HepG2 (cell line): ENCODE data around the gene CFHR3. TPM values are rescaled to one million over a fixed set of nuclear protein-coding genes. Genes with fewer than 3 reads are reported as not detected.
"Not testable (repeated sequence)": the region's sequence is repeated elsewhere in the genome, so short reads cannot be mapped to it uniquely, and the experiment has no call there.

Experiments used
- ATAC-seq: fragments of 200-7000 bp; cut with Tn5 transposase; 3 replicates; pipeline ENCODE4 v1.9.1; 2020; ENCODE audit warnings: mild to moderate bottlenecking, moderate library complexity
- BruUV-seq: library from RNA; stranded (reverse); fragments of 400-500 nt; replicated peaks from 2 replicates; lab custom pipeline; 2021; lab: Mats Ljungman, UMichigan
- CTCF ChIA-PET: fragments of 300-600 bp; formaldehyde crosslinking; extraction: SDS; loops from one replicate; lab custom pipeline; 2021; ENCODE audit warnings: low total read pairs, inconsistent platforms, low intra/inter-chr PET ratio; lab: Yijun Ruan, JAX
- POLR2A ChIA-PET: fragments of 350-600 bp; sonication (Branson Sonifier 250); formaldehyde crosslinking; loops from one replicate; lab custom pipeline; 2020; ENCODE audit warnings: antibody characterized with exemption, inconsistent platforms; lab: Yijun Ruan, JAX
- DNase-seq: peaks from one replicate; pipeline ENCODE4 v3.0.0-alpha.2; 2015; ENCODE audit warnings: low spot score
- FAIRE-seq: peaks from 3 replicates; lab custom pipeline; 2011; peaks lifted over from hg19 to GRCh38; lab: Jason Lieb, UNC
- H2AFZ ChIP-seq: one replicate; pipeline ENCODE4 v1.6.1; 2011; ENCODE audit warnings: low read length, inconsistent platforms
- H3K27ac ChIP-seq: fragments of 300-600 bp; 3 replicates; pipeline ENCODE4 v1.8.0; 2011; ENCODE audit warnings: mixed run types, mild to moderate bottlenecking, mixed read lengths, low read length, inconsistent platforms; ENCODE audit not compliant: insufficient read depth; ENCODE audit errors: extremely low read length
- H3K27me3 ChIP-seq, 2 experiments: fragments of 200-600 bp in 1 of 2; 2 replicates in 1 of 2; 3 replicates in 1 of 2; pipeline versions ENCODE4 v1.6.0 to v1.8.0; 2011; ENCODE audit warnings: low read length in 2 of 2, mild to moderate bottlenecking in 2 of 2, moderate library complexity in 2 of 2, inconsistent platforms in 1 of 2; ENCODE audit not compliant: insufficient read depth in 2 of 2, control insufficient read depth in 1 of 2
- H3K36me3 ChIP-seq, 2 experiments: fragments of 200-600 bp in 1 of 2; replicated peaks in 1 of 2; 2 replicates in 1 of 2; 3 replicates in 1 of 2; pipeline versions ENCODE4 v1.5.1 to v1.8.0; 2011; ENCODE audit warnings: low read length in 2 of 2, inconsistent platforms in 1 of 2; ENCODE audit not compliant: insufficient read depth in 2 of 2, control insufficient read depth in 1 of 2
- H3K4me1 ChIP-seq: 2 replicates; pipeline ENCODE4 v1.5.1; 2012; ENCODE audit warnings: low read length, inconsistent platforms; ENCODE audit not compliant: insufficient read depth
- H3K4me2 ChIP-seq: 2 replicates; pipeline ENCODE4 v1.6.0; 2011; ENCODE audit warnings: low read depth, low read length, inconsistent platforms
- H3K4me3 ChIP-seq, 3 experiments: fragments of 200-600 bp in 1 of 3; sonication (generic), shearing (Covaris generic) in 1 of 3; replicated peaks in 1 of 3; 2 replicates each; pipeline ENCODE4 v1.5.1; 2011 to 2016; ENCODE audit warnings: low read length in 3 of 3, inconsistent platforms in 2 of 3, low read depth in 2 of 3, mild to moderate bottlenecking in 2 of 3, control low read depth in 1 of 3, mixed read lengths in 1 of 3; ENCODE audit not compliant: insufficient read depth in 1 of 3
- H3K79me2 ChIP-seq: one replicate; pipeline ENCODE4 v1.6.1; 2011; ENCODE audit warnings: low read length, inconsistent platforms; ENCODE audit not compliant: insufficient read depth
- H3K9ac ChIP-seq: 2 replicates; pipeline ENCODE4 v1.6.0; 2011; ENCODE audit warnings: mild to moderate bottlenecking, low read depth, low read length, inconsistent platforms; ENCODE audit not compliant: insufficient read depth
- H3K9me3 ChIP-seq: 2 replicates; pipeline ENCODE4 v1.5.1; 2012; ENCODE audit warnings: mild to moderate bottlenecking, low read length
- H4K20me1 ChIP-seq: 2 replicates; pipeline ENCODE4 v1.6.0; 2011; ENCODE audit warnings: inconsistent platforms, mild to moderate bottlenecking, low read length, moderate library complexity; ENCODE audit not compliant: insufficient read depth
- CHCHD3 ChIP-seq: sonication (generic); formaldehyde crosslinking; IDR thresholded peaks from 2 replicates; pipeline ENCODE4 v1.8.0; 2022; ENCODE audit warnings: mild to moderate bottlenecking, missing genetic modification reagents, moderate library complexity
- GFI1 ChIP-seq: sonication (generic); formaldehyde crosslinking; IDR thresholded peaks from 2 replicates; pipeline ENCODE4 v1.5.0; 2020; ENCODE audit warnings: missing genetic modification reagents, mild to moderate bottlenecking, borderline replicate concordance
- LCORL ChIP-seq, 2 experiments: fragments of 450-650 bp in 1 of 2; sonication (generic) in 1 of 2; formaldehyde crosslinking in 1 of 2; IDR thresholded peaks; 2 replicates each; pipeline versions ENCODE4 v1.5.0 to v1.6.1; 2017 to 2020; ENCODE audit warnings: antibody characterized with exemption in 1 of 2, missing genetic modification reagents in 1 of 2
- WGBS: methylation state at CpG from one replicate; pipeline ENCODE4 v1.1.6; 2017; ENCODE audit warnings: low lambda C conversion rate; 5-methylcytosine and 5-hydroxymethylcytosine counted together
- in situ Hi-C: cut with HindIII; loops from 2 replicates; pipeline ENCODE4 v1.10.0; 2017; ENCODE audit warnings: low pct_unique_long_range_greater_than_20kb; ENCODE audit not compliant: extremely low pct_ligation_motif_present
- intact Hi-C: fragments of 100-400 bp; cut with micrococcal nuclease; formaldehyde crosslinking; loops from one replicate; pipeline ENCODE4 v1.10.0; 2022; ENCODE audit not compliant: unreplicated experiment
- polyA plus RNA-seq, 8 experiments: library from polyadenylated mRNA; depleted of rRNA in 3 of 8; stranded (reverse) in 7 of 8; unstranded in 1 of 8; fragments of >200 nt; fragmentation: Illumina TruSeq in 4 of 8; extraction: Trizol in 4 of 8; gene quantifications; 2 replicates each; pipeline versions ENCODE4 v1.2.1 to v1.2.3, GENCODE V29; 2011 to 2016; ENCODE audit warnings: low read depth in 4 of 8, missing spikeins in 1 of 8, mixed read lengths in 1 of 8; ENCODE audit not compliant: insufficient read depth in 1 of 8
- total RNA-seq, 5 experiments: library from RNA; depleted of rRNA; stranded (reverse); fragments of >200 nt; fragmentation: Illumina TruSeq; extraction: Trizol; gene quantifications; 2 replicates each; pipeline ENCODE4 v1.2.3, GENCODE V29; 2016; ENCODE audit warnings: low read depth in 1 of 5
- TF ChIP-seq, protein P1 (sequence below): sonication (generic); formaldehyde crosslinking; IDR thresholded peaks from 2 replicates; pipeline ENCODE4 v1.8.0; 2022; ENCODE audit warnings: missing genetic modification reagents, mild to moderate bottlenecking, borderline replicate concordance
- TF ChIP-seq, protein P2 (sequence below): sonication (generic); formaldehyde crosslinking; conservative IDR thresholded peaks from 2 replicates; pipeline ENCODE4 v1.8.0; 2022; ENCODE audit warnings: low read depth, missing genetic modification reagents

CFHR3 gene
- total and polyA plus RNA-seq, 2 of the 13 experiments (the other 11 are each of a cell fraction or from before 2014, with no cell fraction given): not detected

DNA sequence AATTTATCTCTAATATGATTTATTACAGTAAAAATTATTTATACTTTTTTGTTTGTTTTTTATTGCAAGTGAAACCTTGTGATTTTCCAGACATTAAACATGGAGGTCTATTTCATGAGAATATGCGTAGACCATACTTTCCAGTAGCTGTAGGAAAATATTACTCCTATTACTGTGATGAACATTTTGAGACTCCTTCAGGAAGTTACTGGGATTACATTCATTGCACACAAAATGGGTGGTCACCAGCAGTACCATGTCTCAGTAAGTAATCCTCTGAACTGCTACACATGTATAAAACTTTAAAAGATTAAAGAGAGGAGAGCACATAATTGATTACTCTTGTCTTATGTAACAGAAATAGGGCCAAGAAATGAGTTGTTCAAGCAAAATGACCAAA, 4.5 kb downstream of the CFHR3 start:
- Histone ChIP-seq H3K27me3 (no peaks in the 10 kb centered on the region), H3K79me2 (no peaks in the 10 kb centered on the region), H3K36me3 (no peaks in the 10 kb centered on the region), H2AFZ (no peak overlapping the region), H3K4me3 (no peak overlapping the region), H3K4me2 (no peak overlapping the region), H3K9ac (no peak overlapping the region), H3K27ac (no peak overlapping the region), H4K20me1 (no peaks in the 10 kb centered on the region), H3K9me3 (no peaks in the 10 kb centered on the region), H3K4me1 (no peaks in the 10 kb centered on the region)
- in situ Hi-C loops: no loop called here
- 94% methylated on average over 1 of the region's 1 CpG for WGBS
- intact Hi-C loops: no loop called here
- ATAC-seq: no peak
- ChIA-PET POLR2A (no interaction called here), CTCF (no interaction called here)
- FAIRE-seq: no peak
- BruUV-seq: no TSS peak
- no peak for DNase-seq
- no peak for TF ChIP-seq CHCHD3
- TF ChIP-seq, protein P1, sequence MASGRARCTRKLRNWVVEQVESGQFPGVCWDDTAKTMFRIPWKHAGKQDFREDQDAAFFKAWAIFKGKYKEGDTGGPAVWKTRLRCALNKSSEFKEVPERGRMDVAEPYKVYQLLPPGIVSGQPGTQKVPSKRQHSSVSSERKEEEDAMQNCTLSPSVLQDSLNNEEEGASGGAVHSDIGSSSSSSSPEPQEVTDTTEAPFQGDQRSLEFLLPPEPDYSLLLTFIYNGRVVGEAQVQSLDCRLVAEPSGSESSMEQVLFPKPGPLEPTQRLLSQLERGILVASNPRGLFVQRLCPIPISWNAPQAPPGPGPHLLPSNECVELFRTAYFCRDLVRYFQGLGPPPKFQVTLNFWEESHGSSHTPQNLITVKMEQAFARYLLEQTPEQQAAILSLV (CRISPR knock-in tag): no peak
- TF ChIP-seq LCORL (IDR thresholded peaks at IDR 0.05): no peak
- no peak for TF ChIP-seq LCORL (CRISPR knock-in tag; IDR thresholded peaks at IDR 0.05)
- TF ChIP-seq GFI1: no peak
- TF ChIP-seq, protein P2, sequence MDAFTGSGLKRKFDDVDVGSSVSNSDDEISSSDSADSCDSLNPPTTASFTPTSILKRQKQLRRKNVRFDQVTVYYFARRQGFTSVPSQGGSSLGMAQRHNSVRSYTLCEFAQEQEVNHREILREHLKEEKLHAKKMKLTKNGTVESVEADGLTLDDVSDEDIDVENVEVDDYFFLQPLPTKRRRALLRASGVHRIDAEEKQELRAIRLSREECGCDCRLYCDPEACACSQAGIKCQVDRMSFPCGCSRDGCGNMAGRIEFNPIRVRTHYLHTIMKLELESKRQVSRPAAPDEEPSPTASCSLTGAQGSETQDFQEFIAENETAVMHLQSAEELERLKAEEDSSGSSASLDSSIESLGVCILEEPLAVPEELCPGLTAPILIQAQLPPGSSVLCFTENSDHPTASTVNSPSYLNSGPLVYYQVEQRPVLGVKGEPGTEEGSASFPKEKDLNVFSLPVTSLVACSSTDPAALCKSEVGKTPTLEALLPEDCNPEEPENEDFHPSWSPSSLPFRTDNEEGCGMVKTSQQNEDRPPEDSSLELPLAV (CRISPR knock-in tag): no peak
- TF ChIP-seq, all 625 proteins: peak for 0

DNA sequence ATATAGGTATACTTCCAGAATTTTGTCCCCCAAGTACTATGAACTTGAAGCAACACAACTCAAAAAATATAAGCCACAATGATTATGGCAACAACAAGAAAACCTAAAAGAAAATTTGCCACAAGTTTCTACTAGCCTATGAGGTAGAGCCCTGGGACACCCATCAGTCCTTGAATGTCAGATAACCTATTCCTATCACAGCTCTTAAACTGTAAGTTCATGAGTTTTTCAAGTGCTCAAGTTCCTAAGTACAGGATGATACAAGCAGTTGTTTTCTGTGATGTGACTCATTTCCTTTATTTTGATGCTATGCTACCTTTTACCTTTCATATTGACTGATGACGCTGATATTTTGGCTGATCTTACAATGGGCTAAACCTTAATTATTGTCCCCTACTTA, 16.6 kb downstream of the CFHR3 start:
- DNase-seq, H3K9ac ChIP-seq, H3K9me3 ChIP-seq, POLR2A ChIA-PET, BruUV-seq, H3K36me3 ChIP-seq, H3K4me3 ChIP-seq, H3K4me2 ChIP-seq, CTCF ChIA-PET, H3K79me2 ChIP-seq, H3K27ac ChIP-seq, H3K27me3 ChIP-seq, FAIRE-seq, in situ Hi-C loops, H4K20me1 ChIP-seq, ATAC-seq, H3K4me1 ChIP-seq, H2AFZ ChIP-seq, intact Hi-C loops: not testable (repeated sequence)
- WGBS: no CpG with 5 or more reads among the region's 1 CpG

DNA sequence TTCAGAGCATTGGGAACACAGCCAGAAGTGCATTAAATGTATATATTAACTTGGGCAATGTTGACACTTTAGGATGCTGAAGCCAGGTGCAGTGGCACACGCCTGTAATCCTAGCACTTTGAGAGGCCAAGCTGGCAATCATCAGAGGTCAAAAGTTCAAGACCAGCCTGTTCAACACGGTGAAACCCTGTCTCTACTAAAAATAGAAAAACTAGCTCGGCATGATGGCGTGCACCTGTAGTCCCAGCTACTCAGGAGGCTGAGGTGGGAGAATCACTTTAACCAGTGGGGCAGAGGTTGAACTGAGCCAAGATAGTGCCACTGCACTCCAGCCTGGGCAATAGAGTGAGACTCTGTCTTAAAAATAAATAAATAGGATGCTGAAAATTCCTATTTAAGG, 19.5 kb downstream of the CFHR3 start:
- H2AFZ ChIP-seq, ATAC-seq, H3K4me3 ChIP-seq, H3K9me3 ChIP-seq, FAIRE-seq, H3K27ac ChIP-seq, H4K20me1 ChIP-seq, H3K9ac ChIP-seq, H3K79me2 ChIP-seq, H3K27me3 ChIP-seq, H3K4me1 ChIP-seq, H3K4me2 ChIP-seq, intact Hi-C loops, H3K36me3 ChIP-seq, POLR2A ChIA-PET, CTCF ChIA-PET, in situ Hi-C loops, BruUV-seq, DNase-seq: not testable (repeated sequence)
- 0% methylated on average over 1 of the region's 4 CpGs for WGBS
